LNCAP (cell line): ENCODE measurements around the gene TMPRSS7.

Experiments
- TF ChIP-seq, protein P1 (sequence below): fragments of 450-650 bp; IDR thresholded peaks from 2 replicates; pipeline ENCODE4 v1.5.1; 2017; ENCODE audit warnings: mild to moderate bottlenecking

Gene TMPRSS7

DNA sequence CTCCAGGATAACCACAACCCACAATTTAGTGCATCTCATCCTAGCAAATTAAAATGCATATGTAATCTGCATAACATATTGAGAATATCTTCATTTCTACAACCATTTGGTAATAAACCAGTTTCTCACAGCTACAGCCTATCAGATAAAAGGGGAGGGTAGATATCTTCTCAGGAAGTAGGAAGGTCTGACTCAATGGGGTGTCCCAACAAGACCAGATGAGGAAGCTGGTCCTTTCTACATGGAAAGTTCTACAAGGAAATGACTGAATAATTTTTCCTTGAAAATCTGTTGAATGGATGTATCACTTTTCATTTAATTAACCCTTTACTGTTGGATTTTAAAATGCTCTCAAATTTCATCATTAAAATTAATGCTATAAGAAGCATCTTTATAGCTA lies 17.4 kb upstream of the TMPRSS7 start:
- TF ChIP-seq, protein P1, sequence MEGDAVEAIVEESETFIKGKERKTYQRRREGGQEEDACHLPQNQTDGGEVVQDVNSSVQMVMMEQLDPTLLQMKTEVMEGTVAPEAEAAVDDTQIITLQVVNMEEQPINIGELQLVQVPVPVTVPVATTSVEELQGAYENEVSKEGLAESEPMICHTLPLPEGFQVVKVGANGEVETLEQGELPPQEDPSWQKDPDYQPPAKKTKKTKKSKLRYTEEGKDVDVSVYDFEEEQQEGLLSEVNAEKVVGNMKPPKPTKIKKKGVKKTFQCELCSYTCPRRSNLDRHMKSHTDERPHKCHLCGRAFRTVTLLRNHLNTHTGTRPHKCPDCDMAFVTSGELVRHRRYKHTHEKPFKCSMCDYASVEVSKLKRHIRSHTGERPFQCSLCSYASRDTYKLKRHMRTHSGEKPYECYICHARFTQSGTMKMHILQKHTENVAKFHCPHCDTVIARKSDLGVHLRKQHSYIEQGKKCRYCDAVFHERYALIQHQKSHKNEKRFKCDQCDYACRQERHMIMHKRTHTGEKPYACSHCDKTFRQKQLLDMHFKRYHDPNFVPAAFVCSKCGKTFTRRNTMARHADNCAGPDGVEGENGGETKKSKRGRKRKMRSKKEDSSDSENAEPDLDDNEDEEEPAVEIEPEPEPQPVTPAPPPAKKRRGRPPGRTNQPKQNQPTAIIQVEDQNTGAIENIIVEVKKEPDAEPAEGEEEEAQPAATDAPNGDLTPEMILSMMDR, result no peak

DNA sequence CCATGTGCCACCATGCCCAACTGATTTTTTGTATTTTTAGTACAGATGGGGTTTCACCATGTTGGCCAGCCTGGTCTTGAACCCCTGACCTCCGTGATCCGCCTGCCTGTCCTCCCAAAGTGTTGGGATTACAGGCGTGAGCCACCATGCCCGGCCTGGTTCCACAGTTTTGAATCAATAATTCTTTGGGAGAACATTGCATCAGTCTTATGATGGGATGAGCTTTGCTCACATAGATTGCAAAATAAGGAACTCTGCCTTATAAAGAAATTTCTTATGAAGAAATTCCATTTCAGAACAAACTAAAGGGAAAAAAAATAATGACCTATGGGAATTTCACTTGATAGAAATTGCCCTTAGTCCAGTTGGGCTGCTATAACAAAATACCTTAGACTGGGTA lies 15.8 kb upstream of the TMPRSS7 start:
- TF ChIP-seq, protein P1, result no peak

DNA sequence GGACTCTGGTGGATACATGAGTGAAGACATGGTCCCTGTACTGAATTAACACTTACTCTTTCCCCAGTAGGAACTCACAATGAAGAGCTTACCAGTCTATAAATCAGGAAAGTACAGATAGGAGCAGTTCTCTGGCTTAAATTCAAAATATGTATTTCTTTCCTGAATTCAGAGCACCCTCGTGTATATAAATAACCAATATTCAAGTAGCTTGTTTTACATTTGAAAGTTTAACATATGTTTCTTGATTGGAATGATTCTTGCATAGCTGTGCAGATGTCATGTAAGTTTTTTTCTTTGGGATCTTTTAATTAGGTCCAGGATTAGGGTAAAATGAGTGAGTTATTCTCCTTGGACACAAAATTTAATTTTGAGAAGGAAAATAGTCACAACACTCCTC lies 14.8 kb upstream of the TMPRSS7 start:
- TF ChIP-seq, protein P1, result no peak

DNA sequence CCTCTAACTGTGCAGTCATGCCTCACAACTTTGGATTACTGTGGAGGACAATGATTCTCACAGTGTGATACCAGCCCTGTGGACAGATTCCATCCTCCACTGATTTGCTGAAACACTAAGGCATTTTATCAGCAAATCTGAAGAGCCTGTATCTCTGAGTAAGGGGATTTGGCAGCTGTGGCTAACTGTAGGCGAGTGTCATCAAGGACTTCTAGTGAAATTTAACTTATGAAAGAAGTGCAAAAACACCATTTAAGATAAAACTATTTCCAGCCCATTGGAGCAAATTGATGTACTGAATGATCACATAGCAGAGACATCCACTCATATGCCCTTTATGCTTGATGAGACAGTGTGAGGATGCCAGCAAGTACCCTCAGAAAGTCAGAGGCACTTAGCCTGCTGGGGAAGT lies 13.9 kb upstream of the TMPRSS7 start:
- TF ChIP-seq, protein P1, result no peak

DNA sequence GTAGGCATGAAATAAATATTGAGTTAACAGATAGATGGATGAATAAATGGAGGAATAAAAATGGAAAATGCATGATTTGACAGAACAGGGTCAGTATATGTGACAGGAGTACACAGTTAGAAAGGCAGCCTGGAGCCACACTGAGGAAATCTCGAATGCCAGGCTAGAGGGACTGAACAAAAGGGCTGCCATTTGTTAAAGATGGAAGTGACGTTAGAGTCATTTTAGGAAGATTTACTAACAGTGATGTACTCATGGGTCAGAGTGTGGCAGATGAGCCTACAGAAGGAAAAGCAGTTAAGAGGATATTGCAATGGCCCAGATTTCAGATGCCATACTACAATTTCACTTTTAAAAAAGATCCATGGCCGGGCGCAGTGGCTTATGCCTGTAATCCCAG lies 7.4 kb upstream of the TMPRSS7 start:
- TF ChIP-seq, protein P1, result no peak

DNA sequence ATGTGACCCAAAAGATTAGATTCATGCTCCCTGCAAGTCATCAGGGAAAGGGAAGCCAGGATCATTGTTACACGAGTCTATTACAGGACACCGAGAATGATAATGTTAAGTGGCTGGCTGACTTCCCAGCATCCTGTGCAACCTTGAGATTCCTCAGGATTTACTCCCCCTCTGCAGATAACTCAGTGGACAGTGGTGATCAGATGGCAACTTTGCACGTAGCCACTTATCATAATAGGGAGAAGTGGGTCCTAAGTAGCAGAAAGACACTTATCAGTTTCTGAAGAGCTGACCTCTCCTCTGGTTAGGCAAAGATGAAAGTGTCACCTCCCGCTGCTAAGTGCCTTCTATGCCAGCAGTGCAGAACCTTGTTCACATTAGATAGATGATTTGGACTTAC lies 6.7 kb upstream of the TMPRSS7 start:
- TF ChIP-seq, protein P1, result no peak

DNA sequence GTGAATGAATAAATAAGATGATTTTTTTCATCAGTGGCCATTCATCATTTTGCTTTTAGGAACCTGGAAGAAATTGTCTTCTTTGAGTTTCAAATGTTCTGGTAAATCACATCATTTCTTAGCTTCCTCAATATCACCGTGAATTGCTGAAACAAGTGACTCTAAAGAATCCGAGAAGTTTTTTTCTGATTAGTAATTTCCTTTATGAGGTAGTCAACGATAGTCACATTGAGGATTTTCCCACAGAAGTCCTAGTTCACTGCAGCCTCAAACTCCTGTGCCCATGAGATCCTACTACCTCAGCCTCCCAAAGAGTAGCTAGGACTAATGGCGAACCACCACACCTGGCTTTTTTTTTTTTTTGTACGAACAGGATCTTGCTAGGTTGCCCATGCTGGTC lies 3.6 kb upstream of the TMPRSS7 start:
- TF ChIP-seq, protein P1, result no peak

DNA sequence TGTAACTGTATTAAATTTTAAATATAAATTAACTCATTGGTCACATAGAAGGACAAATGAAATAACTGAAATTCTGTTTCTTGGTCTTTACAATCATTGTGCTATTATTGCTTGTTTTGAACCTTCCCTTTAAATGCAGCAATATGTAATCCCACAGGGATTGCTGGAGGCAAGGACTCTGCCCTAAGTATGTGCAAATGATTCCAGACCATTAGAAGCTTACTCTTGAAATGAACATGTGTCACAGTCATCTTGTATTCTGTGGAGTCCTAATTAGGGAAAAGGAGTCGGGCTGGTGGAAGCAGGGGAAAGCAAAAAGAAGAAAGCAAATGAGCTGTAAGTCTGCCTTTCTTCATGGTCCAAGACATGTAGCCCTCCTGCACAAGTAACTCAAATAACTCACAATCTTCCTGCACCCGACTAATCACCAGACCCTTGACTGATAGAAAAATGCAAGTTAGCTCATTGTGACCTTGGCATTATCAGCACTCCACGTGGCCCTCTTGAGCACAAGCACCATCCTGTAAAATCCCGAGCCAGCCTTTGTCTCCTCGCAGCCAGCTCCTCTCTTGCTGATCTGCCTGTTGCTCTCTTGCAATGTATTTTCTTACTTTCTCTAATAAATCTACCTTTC lies 2.3 kb upstream of the TMPRSS7 start:
- TF ChIP-seq, protein P1, result no peak
